SK-N-SH (cell line): Measurements from ENCODE around the gene SLC17A9. TPM values are rescaled to one million over a fixed set of nuclear protein-coding genes. Genes with fewer than 3 reads are reported as not detected.

Experiments
- CTCF ChIA-PET: fragments of 300-600, 350-600 bp; formaldehyde crosslinking; extraction: SDS; loops from one replicate; lab custom pipeline; 2021; lab: Yijun Ruan, JAX
- POLR2A ChIA-PET: fragments of 350-600 bp; sonication (Branson Sonifier 250); formaldehyde crosslinking; extraction: SDS; loops from one replicate; lab custom pipeline; 2020; ENCODE audit warnings: antibody characterized with exemption, inconsistent platforms; lab: Yijun Ruan, JAX
- DNase-seq: peaks from one replicate; pipeline ENCODE4 v3.0.0; 2012
- H2AFZ ChIP-seq: fragments of 200-600 bp; sonication (generic); 2 replicates; pipeline ENCODE4 v1.8.1; 2016; ENCODE audit warnings: antibody characterized with exemption, mild to moderate bottlenecking, low read depth
- H3F3A ChIP-seq: fragments of 200-600 bp; sonication (generic); replicated peaks from 2 replicates; pipeline ENCODE3; 2016; ENCODE audit warnings: antibody characterized with exemption, mild to moderate bottlenecking; ENCODE audit not compliant: insufficient read depth
- H3K27ac ChIP-seq, 2 experiments: fragments of 200-500 bp in 1 of 2; fragments of 200-600 bp in 1 of 2; sonication (Bioruptor generic) in 1 of 2; sonication (generic), shearing (Covaris generic) in 1 of 2; 2 replicates each; pipeline versions ENCODE4 v1.5.1 to v1.6.1; 2014 to 2016; ENCODE audit warnings: low read depth in 2 of 2, inconsistent platforms in 1 of 2, low read length in 1 of 2, mild to moderate bottlenecking in 1 of 2, mixed read lengths in 1 of 2
- H3K27me3 ChIP-seq: fragments of 200-600 bp; sonication (generic), shearing (Covaris generic); 2 replicates; pipeline ENCODE4 v1.6.1; 2016; ENCODE audit warnings: mixed run types; ENCODE audit not compliant: insufficient read depth
- H3K36me3 ChIP-seq, 2 experiments: fragments of 200-500 bp in 1 of 2; fragments of 200-600 bp in 1 of 2; sonication (Bioruptor generic) in 1 of 2; sonication (generic) in 1 of 2; replicated peaks in 1 of 2; 2 replicates each; pipeline versions ENCODE3 to v1.5.1; 2014 to 2016; ENCODE audit warnings: low read length in 1 of 2, mild to moderate bottlenecking in 1 of 2; ENCODE audit not compliant: insufficient read depth in 2 of 2, control insufficient read depth in 1 of 2
- H3K4me1 ChIP-seq, 2 experiments: fragments of 200-500 bp in 1 of 2; fragments of 200-600 bp in 1 of 2; sonication (Bioruptor generic) in 1 of 2; sonication (generic), shearing (Covaris generic) in 1 of 2; 2 replicates each; pipeline versions ENCODE4 v1.5.1 to v1.6.1; 2014 to 2016; ENCODE audit warnings: low read depth in 1 of 2, low read length in 1 of 2, mixed run types in 1 of 2; ENCODE audit not compliant: insufficient read depth in 2 of 2, control insufficient read depth in 1 of 2
- H3K4me2 ChIP-seq: fragments of 200-600 bp; sonication (generic), shearing (Covaris generic); 2 replicates; pipeline ENCODE4 v1.6.1; 2017; ENCODE audit warnings: mixed run types
- H3K4me3 ChIP-seq, 2 experiments: fragments of 200-500 bp in 1 of 2; fragments of 200-600 bp in 1 of 2; sonication (Bioruptor generic) in 1 of 2; sonication (generic), shearing (Covaris generic) in 1 of 2; 2 replicates each; pipeline versions ENCODE4 v1.5.1 to v1.8.1; 2014 to 2016; ENCODE audit warnings: low read depth in 2 of 2, inconsistent platforms in 1 of 2, low read length in 1 of 2, mild to moderate bottlenecking in 1 of 2, mixed read lengths in 1 of 2, moderate library complexity in 1 of 2
- H3K79me2 ChIP-seq: fragments of 200-600 bp; sonication (generic); 2 replicates; pipeline ENCODE4 v1.8.1; 2017; ENCODE audit warnings: mild to moderate bottlenecking; ENCODE audit not compliant: insufficient read depth
- H3K9ac ChIP-seq: fragments of 200-600 bp; sonication (generic); 2 replicates; pipeline ENCODE4 v1.6.1; 2017; ENCODE audit warnings: mixed run types
- H3K9me2 ChIP-seq: fragments of 200-600 bp; sonication (generic); 2 replicates; pipeline ENCODE4 v1.6.1; 2017; ENCODE audit warnings: mixed run types
- H3K9me3 ChIP-seq: fragments of 200-600 bp; sonication (generic); 2 replicates; pipeline ENCODE4 v1.6.1; 2017; ENCODE audit warnings: mixed run types, mild to moderate bottlenecking, moderate library complexity
- H4K20me1 ChIP-seq: fragments of 200-600 bp; sonication (generic); 2 replicates; pipeline ENCODE4 v1.6.1; 2017; ENCODE audit warnings: mild to moderate bottlenecking, mixed run types; ENCODE audit not compliant: insufficient read depth
- CHD2 ChIP-seq: fragments of 150-350 bp; IDR thresholded peaks from 2 replicates; pipeline ENCODE4 v1.6.1; 2018; ENCODE audit warnings: low read length; ENCODE audit not compliant: partially characterized antibody
- ELF1 ChIP-seq: IDR thresholded peaks from 2 replicates; pipeline ENCODE4 v1.4.0; 2012
- EP300 ChIP-seq, 2 experiments: IDR thresholded peaks; 2 replicates each; pipeline versions ENCODE4 v1.4.0 to v1.6.1; 2012; ENCODE audit warnings: borderline replicate concordance in 1 of 2, low read depth in 1 of 2, low read length in 1 of 2
- EZH2phosphoT487 ChIP-seq: fragments of 200-600 bp; sonication (generic); IDR thresholded peaks from 2 replicates; pipeline ENCODE4 v1.6.1; 2017; ENCODE audit warnings: low read depth, mixed run types, mild to moderate bottlenecking, antibody characterized with exemption, moderate library complexity, borderline replicate concordance
- FOXJ3 ChIP-seq: sonication (generic); formaldehyde crosslinking; IDR thresholded peaks from 2 replicates; pipeline ENCODE4 v1.5.1; 2020; ENCODE audit warnings: mild to moderate bottlenecking, missing genetic modification reagents
- GABPA ChIP-seq: IDR thresholded peaks from 2 replicates; pipeline ENCODE4 v1.4.0; 2012; ENCODE audit warnings: low read depth, mild to moderate bottlenecking
- GATA2 ChIP-seq: sonication (generic); formaldehyde crosslinking; IDR thresholded peaks from 2 replicates; pipeline ENCODE4 v1.5.0; 2020; ENCODE audit warnings: mild to moderate bottlenecking, missing genetic modification reagents
- IRF3 ChIP-seq: fragments of 150-350 bp; IDR thresholded peaks from 2 replicates; pipeline ENCODE4 v1.6.1; 2016; ENCODE audit warnings: mild to moderate bottlenecking, low read depth, low read length
- JUND ChIP-seq: IDR thresholded peaks from 2 replicates; pipeline ENCODE4 v1.4.0; 2012
- MEF2A ChIP-seq: IDR thresholded peaks from 2 replicates; pipeline ENCODE4 v1.4.0; 2012; ENCODE audit warnings: low read depth, borderline replicate concordance
- MXI1 ChIP-seq: IDR thresholded peaks from 2 replicates; pipeline ENCODE4 v1.6.1; 2012; ENCODE audit warnings: mild to moderate bottlenecking, low read depth, low read length, improper control_type of control experiment
- NFIC ChIP-seq: IDR thresholded peaks from 2 replicates; pipeline ENCODE4 v1.4.0; 2012; ENCODE audit warnings: borderline replicate concordance
- NRF1 ChIP-seq: IDR thresholded peaks from 2 replicates; pipeline ENCODE4 v1.6.1; 2012; ENCODE audit warnings: low read depth, mild to moderate bottlenecking, low read length
- POLR2AphosphoS5 ChIP-seq: IDR thresholded peaks from 2 replicates; pipeline ENCODE4 v1.6.1; 2012; ENCODE audit warnings: low read depth, low read length
- RAD21 ChIP-seq: IDR thresholded peaks from 2 replicates; pipeline ENCODE4 v1.6.1; 2012; ENCODE audit warnings: mild to moderate bottlenecking, low read length
- RCOR1 ChIP-seq: fragments of 150-350 bp; IDR thresholded peaks from 2 replicates; pipeline ENCODE4 v1.6.1; 2017; ENCODE audit warnings: antibody characterized with exemption, low read length
- REST ChIP-seq: IDR thresholded peaks from 2 replicates; pipeline ENCODE4 v1.6.1; 2012; ENCODE audit warnings: mild to moderate bottlenecking, low read depth, low read length, moderate library complexity
- RFX5 ChIP-seq: IDR thresholded peaks from 2 replicates; pipeline ENCODE4 v1.6.1; 2012; ENCODE audit warnings: mild to moderate bottlenecking, improper control_type of control experiment, low read length
- SIN3A ChIP-seq: IDR thresholded peaks from 2 replicates; pipeline ENCODE4 v1.6.1; 2012; ENCODE audit warnings: low read depth, mild to moderate bottlenecking, low read length, moderate library complexity, borderline replicate concordance
- SMC3 ChIP-seq: IDR thresholded peaks from 2 replicates; pipeline ENCODE4 v1.6.1; 2012; ENCODE audit warnings: low read depth, low read length, improper control_type of control experiment
- TAF1 ChIP-seq: IDR thresholded peaks from 2 replicates; pipeline ENCODE4 v1.6.1; 2012; ENCODE audit warnings: low read depth, mild to moderate bottlenecking, low read length, moderate library complexity, borderline replicate concordance
- TCF12 ChIP-seq: IDR thresholded peaks from 2 replicates; pipeline ENCODE4 v1.4.0; 2012
- TEAD4 ChIP-seq: IDR thresholded peaks from 2 replicates; pipeline ENCODE4 v1.4.0; 2012; ENCODE audit warnings: mild to moderate bottlenecking, borderline replicate concordance; ENCODE audit not compliant: insufficient read depth
- USF2 ChIP-seq: fragments of 150-350 bp; IDR thresholded peaks from 2 replicates; pipeline ENCODE4 v1.6.1; 2017; ENCODE audit warnings: antibody characterized with exemption, low read length, low read depth, borderline replicate concordance
- YY1 ChIP-seq: IDR thresholded peaks from 2 replicates; pipeline ENCODE4 v1.4.0; 2012; ENCODE audit warnings: low read depth, mild to moderate bottlenecking
- ZBTB33 ChIP-seq: IDR thresholded peaks from 2 replicates; pipeline ENCODE4 v1.4.0; 2012; ENCODE audit warnings: low read depth, borderline replicate concordance
- WGBS: methylation state at CpG from one replicate; pipeline ENCODE4 v1.1.6; 2017; ENCODE audit warnings: low lambda C conversion rate; 5-methylcytosine and 5-hydroxymethylcytosine counted together
- polyA plus RNA-seq, 3 experiments: library from polyadenylated mRNA; depleted of rRNA; stranded (reverse); fragments of >200 nt; gene quantifications; 2 replicates each; pipeline ENCODE4 v1.2.3, GENCODE V29; 2012

The SLC17A9 gene
- polyA plus RNA-seq, 1 of the 3 experiments (the other 2 are of a cell fraction): not detected

GRCh38 chr20:62937268-62938104, 15.0 kb upstream of the SLC17A9 start:
- peak overlapping the region; percentile 84 to 86 for H3K4me3 ChIP-seq
- H3K27ac ChIP-seq: peak overlapping the region; percentile 83 to 89
- 2% methylated on average over 23 of the region's 92 CpGs for WGBS
- no peaks in the 10 kb centered on the region for H3K27me3 ChIP-seq
- ChIA-PET POLR2A (interaction anchor here (0.7 to 1.9 kb wide), 5 partner anchors 9 to 23 kb away, joined by 3 to 8 read pairs (median 4); no protein-coding TSS in a partner anchor), CTCF (interaction anchor here (1.0 to 5.7 kb wide), 8 partner anchors 12 to 115 kb away, joined by 3 to 50 read pairs (median 6); partner anchors contain the start of gene DIDO1)
- peak; percentile 97 for DNase-seq
- peak overlapping the region; percentile 98 for H3K9ac ChIP-seq
- no peaks in the 10 kb centered on the region for H3K9me2 ChIP-seq
- peaks cover 10 to 23% of the 10 kb centered on the region in 2 experiments for H3K36me3 ChIP-seq
- H3K9me3 ChIP-seq: no peaks in the 10 kb centered on the region
- H3K4me1 ChIP-seq: peaks cover 11 to 21% of the 10 kb centered on the region in 2 experiments
- H4K20me1 ChIP-seq: peaks cover 69% of the 10 kb centered on the region
- peak overlapping the region; percentile 62; the same call in 1 of the 2 replicates for H2AFZ ChIP-seq
- H3K4me2 ChIP-seq: peak overlapping the region; percentile 70
- H3F3A ChIP-seq: peaks cover 12% of the 10 kb centered on the region
- H3K79me2 ChIP-seq: peaks cover 95% of the 10 kb centered on the region
- TF ChIP-seq GATA2 (no peak), USF2 (no peak), SMC3 (no peak), EZH2phosphoT487 (no peak), IRF3 (no peak), RAD21 (no peak), TAF1 (peak; percentile 94), TEAD4 (no peak), EP300 (IDR thresholded peaks at IDR 0.05; ENCODE audit: borderline replicate concordance in 1 of 2, low read depth in 1 of 2, low read length in 1 of 2) (no peak), ELF1 (peak; percentile 98), POLR2AphosphoS5 (peak; percentile 90), NRF1 (peak; percentile 88), YY1 (peak; percentile 95), GABPA (peak; percentile 86), MEF2A (no peak), REST (peak; percentile 65; the same call in 1 of the 2 replicates), FOXJ3 (CRISPR knock-in tag) (no peak), CHD2 (peak; percentile 99), NFIC (no peak), RCOR1 (peak; percentile 13; the same call in 1 of the 2 replicates), TCF12 (no peak), MXI1 (peak; percentile 83), JUND (no peak), SIN3A (peak; percentile 90; the same call in 1 of the 2 replicates), RFX5 (no peak), ZBTB33 (peak; percentile 96)
